Psoas muscle (tissue), 8 donors: ENCODE measurements around the gene SLCO1B1. TPM values are rescaled to one million over a fixed set of nuclear protein-coding genes. Genes with fewer than 3 reads are reported as not detected.
"Not testable (repeated sequence)": the region's sequence is repeated elsewhere in the genome, so short reads cannot be mapped to it uniquely, and the experiment has no call there.

Source experiments
- ATAC-seq, 4 donors: fragments of 200-7000 bp; cut with Tn5 transposase; one replicate each; pipeline ENCODE4 v1.9.1; 2020; ENCODE audit warnings: moderate library complexity in 3 of 4, mild to moderate bottlenecking in 2 of 4
- DNase-seq, 2 donors: peaks; one replicate each; pipeline ENCODE4 v3.0.0-alpha.2; 2020
- H3K27ac ChIP-seq: fragments of 200-600 bp; one replicate; pipeline ENCODE4 v1.8.0; 2022
- H3K27me3 ChIP-seq, 3 donors: fragments of 200-600 bp in 1 of 3; one replicate each; pipeline versions ENCODE4 v1.6.1 to v1.8.0; 2013 to 2022; ENCODE audit warnings: low read length in 2 of 3, mild to moderate bottlenecking in 2 of 3, moderate library complexity in 1 of 3; ENCODE audit not compliant: insufficient read depth in 3 of 3
- H3K36me3 ChIP-seq, 2 donors: fragments of 200-600 bp in 1 of 2; one replicate each; pipeline versions ENCODE4 v1.6.1 to v1.8.0; 2013 to 2022; ENCODE audit warnings: low read depth in 1 of 2, mild to moderate bottlenecking in 1 of 2, moderate library complexity in 1 of 2; ENCODE audit not compliant: insufficient read depth in 1 of 2
- H3K4me1 ChIP-seq: fragments of 200-600 bp; one replicate; pipeline ENCODE4 v1.8.0; 2022
- H3K4me3 ChIP-seq: fragments of 200-600 bp; one replicate; pipeline ENCODE4 v1.8.0; 2022; ENCODE audit warnings: mild to moderate bottlenecking
- H3K9me3 ChIP-seq: fragments of 200-600 bp; one replicate; pipeline ENCODE4 v1.8.0; 2022
- CTCF ChIP-seq: fragments of 200-600 bp; IDR thresholded peaks from one replicate; pipeline ENCODE4 v1.8.0; 2022; ENCODE audit warnings: antibody characterized with exemption
- WGBS, 3 donors: extraction: QIAGEN DNeasy Blood & Tissue Kit; methylation state at CpG; one replicate each; pipeline versions ENCODE4 v1.1.6 to v1.1.7; 2013; 5-methylcytosine and 5-hydroxymethylcytosine counted together
- intact Hi-C, 2 donors: fragments of 100-400 bp; cut with DNase I; formaldehyde crosslinking; loops; one replicate each; pipeline versions ENCODE4 v1.11.0 to v1.14.2; 2022
- polyA plus RNA-seq, 3 donors: library from polyadenylated mRNA; stranded (reverse); fragments of 200-250 nt; gene quantifications; one replicate each; pipeline ENCODE4 v1.2.3, GENCODE V29; 2013
- total RNA-seq, 4 donors: library from RNA; stranded (reverse); fragmentation: NEBNext Ultra II Directional in 2 of 4; extraction: Animal tissue kit (Norgen Biotek cat#: 25700) in 2 of 4; gene quantifications; one replicate each; pipeline versions ENCODE4 v1.2.1 to v1.2.4, GENCODE V29; 2021 to 2023
- donor health status: healthy with polysubstance abuse.
- donor health status: DM: no; HTN: no; CAD: no; lungs with moderate emphysema.
- donor health status: Bipolar disorder and iron deficiency.
- donor health status: healthy.
- donor health status: DM: yes; HTN: yes; CAD: no.
- donor health status: DM: no; HTN: no; CAD: no.
- donor health status: DM: no; HTN: no; CAD: no.
- donor health status: DM: yes; HTN: yes; CAD: no.

The SLCO1B1 gene
- total and polyA plus RNA-seq, 7 donors = not detected

GRCh38 chr12:21169878-21170472 lies 39.0 kb downstream of the SLCO1B1 start:
- DNase-seq = no peak
- H3K4me3 ChIP-seq = no peak overlapping the region
- 36 to 39% (median 36%) methylated on average over 3 of the region's 3 CpGs for WGBS, 3 donors

GRCh38 chr12:21172079-21172478 lies 41.1 kb downstream of the SLCO1B1 start:
- intact Hi-C loops = loop anchor here in 1 of 2 donors (5.0 kb wide), 1 partner anchor 1255 kb away; no protein-coding TSS in a partner anchor
- H3K9me3 ChIP-seq = no peaks in the 10 kb centered on the region
- ATAC-seq (no peak), DNase-seq (no peak)
- H3K27ac ChIP-seq = no peak overlapping the region
- 96 to 100% (median 97%) methylated on average over 1 of the region's 1 CpG for WGBS, 3 donors
- no peak overlapping the region for H3K4me3 ChIP-seq
- H3K27me3 ChIP-seq = no peaks in the 10 kb centered on the region
- H3K36me3 ChIP-seq = no peaks in the 10 kb centered on the region
- TF ChIP-seq CTCF = no peak
- H3K4me1 ChIP-seq = no peaks in the 10 kb centered on the region

More at GRCh38 chr12:21169878-21170472, 39.0 kb downstream of the SLCO1B1 start:
- ATAC-seq = no peak
- H3K9me3 ChIP-seq = no peaks in the 10 kb centered on the region
- no peaks in the 10 kb centered on the region for H3K4me1 ChIP-seq
- H3K36me3 ChIP-seq = no peaks in the 10 kb centered on the region
- TF ChIP-seq CTCF = peak; percentile 17
- no peak overlapping the region for H3K27ac ChIP-seq
- H3K27me3 ChIP-seq = no peaks in the 10 kb centered on the region
- intact Hi-C loops = loop anchor here in 1 of 2 donors (5.0 kb wide), 1 partner anchor 1253 kb away; no protein-coding TSS in a partner anchor

GRCh38 chr12:21183721-21184275 lies 52.8 kb downstream of the SLCO1B1 start:
- no peak for DNase-seq
- no peak for ATAC-seq
- TF ChIP-seq CTCF = no peak
- WGBS, 3 donors = 56 to 63% (median 58%) methylated on average over 3 of the region's 3 CpGs
- Histone ChIP-seq H3K27me3 (no peaks in the 10 kb centered on the region), H3K9me3 (no peaks in the 10 kb centered on the region), H3K4me3 (no peak overlapping the region), H3K4me1 (no peaks in the 10 kb centered on the region), H3K36me3 (no peaks in the 10 kb centered on the region), H3K27ac (no peak overlapping the region)
- intact Hi-C loops = no loop called here

- Histone ChIP-seq H3K9me3 (no peaks in the 10 kb centered on the region), H3K36me3 (no peaks in the 10 kb centered on the region), H3K27me3 (no peaks in the 10 kb centered on the region), H3K4me1 (no peaks in the 10 kb centered on the region), H3K4me3 (no peak overlapping the region), H3K27ac (no peak overlapping the region)
- 78 to 83% (median 80%) methylated on average over 3 of the region's 3 CpGs for WGBS, 3 donors
- ATAC-seq (no peak), DNase-seq (no peak)
- TF ChIP-seq CTCF = no peak
- intact Hi-C loops = no loop called here
Measured at GRCh38 chr12:21190016-21190415, 59.0 kb downstream of the SLCO1B1 start.

- H3K36me3 ChIP-seq, H3K27ac ChIP-seq, H3K9me3 ChIP-seq, DNase-seq, H3K4me3 ChIP-seq, H3K27me3 ChIP-seq, intact Hi-C loops, ATAC-seq, H3K4me1 ChIP-seq: not testable (repeated sequence)
- 83 to 90% (median 88%) methylated on average over 7 to 19 of the region's 19 CpGs for WGBS, 3 donors
Measured at GRCh38 chr12:21214433-21214832, 83.4 kb downstream of the SLCO1B1 start.
